ENCODE measurements around the gene USP44. TPM values are rescaled to one million over a fixed set of nuclear protein-coding genes. Genes with fewer than 3 reads are reported as not detected.

The USP44 gene
- total and polyA plus RNA-seq, 2 of the 4 experiments (the other 2 are of a cell fraction) = 13.0 to 33.5 TPM

DNA sequence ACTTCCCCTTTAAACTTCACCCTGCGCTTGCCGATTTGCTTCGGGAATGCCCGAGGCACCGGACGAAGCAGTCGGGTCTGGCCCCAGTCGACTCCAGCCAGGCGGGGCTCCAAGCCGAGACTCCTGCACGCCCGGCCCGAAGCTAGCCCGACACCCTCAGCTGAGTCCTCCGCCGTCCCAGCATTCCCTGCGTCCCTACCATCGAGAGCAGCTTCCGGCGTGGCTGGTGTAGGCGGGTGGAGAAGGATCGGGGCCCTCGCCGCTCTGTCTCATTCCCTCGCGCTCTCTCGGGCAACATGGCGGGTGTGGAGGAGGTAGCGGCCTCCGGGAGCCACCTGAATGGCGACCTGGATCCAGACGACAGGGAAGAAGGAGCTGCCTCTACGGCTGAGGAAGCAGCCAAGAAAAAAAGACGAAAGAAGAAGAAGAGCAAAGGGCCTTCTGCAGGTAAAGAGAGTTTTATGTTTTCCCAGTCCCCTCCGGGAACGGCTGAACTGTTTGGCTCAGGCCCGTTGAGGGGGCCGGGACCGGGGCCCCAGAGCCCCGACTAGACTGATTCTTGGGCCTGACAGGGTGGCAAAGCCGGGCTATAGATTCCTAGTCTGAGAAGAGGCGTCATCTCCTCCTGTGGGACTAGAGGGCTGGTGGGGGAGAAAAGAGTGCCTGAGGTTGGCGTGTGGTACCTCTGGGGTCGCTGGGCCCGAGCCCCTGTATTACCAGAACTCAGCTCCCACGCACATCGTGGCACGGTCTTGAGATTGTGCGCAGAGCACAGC lies 77.2 kb downstream of the USP44 start, which contains the start of gene METAP2:
Gene METAP2 (plus strand): TSS at position 269 of the 776 bp plus-strand sequence. CDS start 28 bp downstream, at position 297.
- Histone ChIP-seq H2AK9ac (replicated peaks; ENCODE audit: low read depth, low read length, poor library complexity) (peak within 1 kb of the TSS; percentile 97), H4K20me1 (ENCODE audit: insufficient read depth, low read length) (peaks cover 8% of the 10 kb centered on the region; the same call in 1 of the 2 replicates), H3K9me1 (ENCODE audit: insufficient read depth, low read length) (no peaks in the 10 kb centered on the region), H4K5ac (ENCODE audit: low read depth, low read length) (peak within 1 kb of the TSS; percentile 85), H3K4me2 (ENCODE audit: low read depth, low read length) (peak within 1 kb of the TSS; percentile 94), H2BK5ac (ENCODE audit: low read depth, low read length, poor library complexity, severe bottlenecking) (peak within 1 kb of the TSS; percentile 87), H3K4me1 (ENCODE audit: control insufficient read depth, insufficient read depth, low read length) (no peaks in the 10 kb centered on the region), H4K91ac (ENCODE audit: insufficient read depth, low read depth, low read length) (peak within 1 kb of the TSS; percentile 88), H2BK120ac (ENCODE audit: low read depth, low read length) (peak within 1 kb of the TSS; percentile 60), H3K79me1 (ENCODE audit: low read depth in 1 of 2, low read length in 2 of 2) (peaks cover 0 to 17% of the 10 kb centered on the region in 2 experiments; a peak in 3 of 4 replicates), H3K36me3 (ENCODE audit: control insufficient read depth, insufficient read depth, low read length) (peaks cover 14% of the 10 kb centered on the region), H3K27ac (ENCODE audit: insufficient read depth, low read length) (peak within 1 kb of the TSS; percentile 89), H3K9ac (ENCODE audit: low read depth, low read length) (peak within 1 kb of the TSS; percentile 95), H3K56ac (ENCODE audit: extremely low read depth, insufficient read depth, low read length) (peak within 1 kb of the TSS; percentile 96), H3K4me3 (ENCODE audit: insufficient read depth, low read depth, low read length) (peak within 1 kb of the TSS; percentile 84), H2AK5ac (ENCODE audit: low read depth, low read length) (peak within 1 kb of the TSS; percentile 83), H3K23ac (ENCODE audit: low read depth, low read length) (peak within 1 kb of the TSS; percentile 98), H3K18ac (ENCODE audit: low read depth, low read length) (peak within 1 kb of the TSS; percentile 61), H3K9me3 (ENCODE audit: control insufficient read depth, insufficient read depth, low read length) (no peaks in the 10 kb centered on the region), H3K4ac (ENCODE audit: low read depth, low read length) (peak within 1 kb of the TSS; percentile 97), H3K14ac (replicated peaks; ENCODE audit: low read depth, low read length) (peak within 1 kb of the TSS; percentile 98), H2AFZ (replicated peaks; ENCODE audit: low read length, poor library complexity) (peak within 1 kb of the TSS; percentile 94), H3K27me3 (ENCODE audit: control insufficient read depth, insufficient read depth, low read length) (no peaks in the 10 kb centered on the region), H2BK15ac (ENCODE audit: low read depth, low read length) (peak within 1 kb of the TSS; percentile 32; the same call in 1 of the 3 replicates), H2BK20ac (ENCODE audit: low read depth, low read length) (0 out of 2 replicates have a peak within 1 kb of the TSS, but pooled peaks have one; percentile 12), H4K8ac (ENCODE audit: low read depth in 2 of 2, low read length in 2 of 2) (peak within 1 kb of the TSS; percentile 79 to 94)
- ChIA-PET POLR2A (ENCODE audit: unreplicated experiment) (interaction anchor here (0.6 to 1.4 kb wide), 5 partner anchors 61 to 231 kb away, joined by 3 to 7 read pairs (median 4); no protein-coding TSS in a partner anchor), CTCF (interaction anchor here (0.5 to 1.4 kb wide), 4 partner anchors 10 to 358 kb away, joined by 3 to 5 read pairs (median 4); no protein-coding TSS in a partner anchor)
- BruUV-seq (replicated peaks) = TSS peak; percentile 47
- in situ Hi-C loops (cut with MboI; ENCODE audit: low sequenced_read_pairs) = no loop called here
- dilution Hi-C loops (cut with HindIII; ENCODE audit: low sequenced_read_pairs, unreplicated experiment) = no loop called here
- ATAC-seq (ENCODE audit: low read depth) (peak; percentile 98), DNase-seq (peak; percentile 95)
- 0% methylated on average over 20 of the region's 49 CpGs; no CpG with 5 or more reads in 1 of the 2 experiments for WGBS, 2 experiments (ENCODE audit: extremely low coverage in 2 of 2, insufficient read length in 1 of 2)
- peak; percentile 87 for TF ChIP-seq MXI1 (IDR thresholded peaks at IDR 0.05; ENCODE audit: borderline replicate concordance, low read depth, low read length)
- peak; percentile 47; the same call in 1 of the 2 replicates for TF ChIP-seq MAZ (IDR thresholded peaks at IDR 0.05; ENCODE audit: borderline replicate concordance, low read depth, low read length)
- TF ChIP-seq RAD21 (IDR thresholded peaks at IDR 0.05; ENCODE audit: low read length) = no peak
- TF ChIP-seq FOS (IDR thresholded peaks at IDR 0.05; ENCODE audit: low read depth, low read length) = 0 out of 2 replicates have a peak, but pooled peaks have one; percentile 13
- peak; percentile 98 for TF ChIP-seq POLR2A (IDR thresholded peaks at IDR 0.05; ENCODE audit: low read depth, low read length)
- intact Hi-C loops (cut with micrococcal nuclease) = loop anchor here (1.0 to 5.0 kb wide), 4 partner anchors 137 to 357 kb away; partner anchors contain the start of genes FGD6 and VEZT

Data from IMR-90 (cell line).